Activated CD4-positive, alpha-beta T cell treated with anti-CD3 and anti-CD28 coated beads, Interleukin-2, amount 50 U/mL, for 1 hour (primary cell): ENCODE data around the gene MAP1LC3B.
"Not testable (repeated sequence)": the region's sequence is repeated elsewhere in the genome, so short reads cannot be mapped to it uniquely, and the experiment has no call there.

ENCODE experiments used
- DNase-seq: peaks from one replicate; pipeline ENCODE4 v3.0.0-alpha.2; 2020

The MAP1LC3B gene

GRCh38 chr16:87361916-87362619 lies 30.1 kb upstream of the MAP1LC3B start:
- DNase-seq, result no peak

- not testable (repeated sequence) for DNase-seq
These were observed 29.1 kb upstream of the MAP1LC3B start for GRCh38 chr16:87362828-87363559.

- no peak for DNase-seq
These were observed 28.2 kb upstream of the MAP1LC3B start for GRCh38 chr16:87363771-87364455.

GRCh38 chr16:87365021-87365713 lies 27.0 kb upstream of the MAP1LC3B start:
- no peak for DNase-seq

GRCh38 chr16:87366288-87366687 lies 25.8 kb upstream of the MAP1LC3B start:
- DNase-seq, result no peak

GRCh38 chr16:87366930-87367329 lies 25.2 kb upstream of the MAP1LC3B start:
- DNase-seq, result no peak

- DNase-seq, result no peak
These were observed 24.6 kb upstream of the MAP1LC3B start for GRCh38 chr16:87367529-87367928.

GRCh38 chr16:87368029-87368770 lies 23.9 kb upstream of the MAP1LC3B start:
- DNase-seq, result no peak

- no peak for DNase-seq
These were observed 22.9 kb upstream of the MAP1LC3B start for GRCh38 chr16:87369117-87369765.

GRCh38 chr16:87369796-87370719 lies 22.1 kb upstream of the MAP1LC3B start:
- no peak for DNase-seq

GRCh38 chr16:87371261-87371866 lies 20.8 kb upstream of the MAP1LC3B start:
- DNase-seq, result no peak

GRCh38 chr16:87372305-87372704 lies 19.8 kb upstream of the MAP1LC3B start:
- no peak for DNase-seq

GRCh38 chr16:87374313-87374712 lies 17.8 kb upstream of the MAP1LC3B start:
- no peak for DNase-seq

- DNase-seq, result no peak
These were observed 16.6 kb upstream of the MAP1LC3B start for GRCh38 chr16:87375426-87376135.

GRCh38 chr16:87376660-87377059 lies 15.5 kb upstream of the MAP1LC3B start:
- no peak for DNase-seq

- DNase-seq, result not testable (repeated sequence)
These were observed 12.8 kb upstream of the MAP1LC3B start for GRCh38 chr16:87379312-87379752.

GRCh38 chr16:87380403-87380802 lies 11.7 kb upstream of the MAP1LC3B start:
- no peak for DNase-seq

- no peak for DNase-seq
These were observed 11.3 kb upstream of the MAP1LC3B start for GRCh38 chr16:87380881-87381280.

GRCh38 chr16:87382023-87382785 lies 9.9 kb upstream of the MAP1LC3B start:
- no peak for DNase-seq
